Measurements from ENCODE around the gene SCARF1.

SCARF1 gene

DNA sequence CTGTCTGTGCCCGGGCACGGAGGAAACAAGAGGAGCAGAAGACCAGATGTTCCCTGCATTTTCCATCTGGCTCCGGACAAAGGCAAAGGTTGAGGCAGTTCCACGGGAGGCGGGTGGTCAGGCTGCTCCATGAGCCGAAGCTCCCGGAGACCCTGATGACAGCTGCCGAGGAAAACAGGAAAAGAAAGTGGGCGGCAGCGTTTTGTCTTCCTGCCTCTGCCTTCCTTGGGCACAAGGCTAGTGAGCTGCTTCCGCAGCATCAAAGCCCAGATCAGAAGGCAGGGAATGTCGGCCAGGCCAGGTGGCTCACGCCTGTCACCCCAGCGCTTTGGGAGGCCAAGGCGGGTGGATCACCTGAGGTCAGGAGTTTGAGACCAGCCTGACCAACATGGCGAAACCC lies 33.1 kb downstream of the SCARF1 start:
- no peak for TF ChIP-seq PPARA (CRISPR knock-in tag; IDR thresholded peaks at IDR 0.05; ENCODE audit: borderline replicate concordance)
- no peak for TF ChIP-seq CSDC2 (CRISPR knock-in tag; IDR thresholded peaks at IDR 0.05)
- TF ChIP-seq, protein P1, sequence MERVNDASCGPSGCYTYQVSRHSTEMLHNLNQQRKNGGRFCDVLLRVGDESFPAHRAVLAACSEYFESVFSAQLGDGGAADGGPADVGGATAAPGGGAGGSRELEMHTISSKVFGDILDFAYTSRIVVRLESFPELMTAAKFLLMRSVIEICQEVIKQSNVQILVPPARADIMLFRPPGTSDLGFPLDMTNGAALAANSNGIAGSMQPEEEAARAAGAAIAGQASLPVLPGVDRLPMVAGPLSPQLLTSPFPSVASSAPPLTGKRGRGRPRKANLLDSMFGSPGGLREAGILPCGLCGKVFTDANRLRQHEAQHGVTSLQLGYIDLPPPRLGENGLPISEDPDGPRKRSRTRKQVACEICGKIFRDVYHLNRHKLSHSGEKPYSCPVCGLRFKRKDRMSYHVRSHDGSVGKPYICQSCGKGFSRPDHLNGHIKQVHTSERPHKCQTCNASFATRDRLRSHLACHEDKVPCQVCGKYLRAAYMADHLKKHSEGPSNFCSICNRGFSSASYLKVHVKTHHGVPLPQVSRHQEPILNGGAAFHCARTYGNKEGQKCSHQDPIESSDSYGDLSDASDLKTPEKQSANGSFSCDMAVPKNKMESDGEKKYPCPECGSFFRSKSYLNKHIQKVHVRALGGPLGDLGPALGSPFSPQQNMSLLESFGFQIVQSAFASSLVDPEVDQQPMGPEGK (CRISPR knock-in tag; IDR thresholded peaks at IDR 0.05; ENCODE audit: borderline replicate concordance), result no peak
- no peak for TF ChIP-seq TOX (CRISPR knock-in tag; IDR thresholded peaks at IDR 0.05; ENCODE audit: borderline replicate concordance)
- no peak for ATAC-seq

DNA sequence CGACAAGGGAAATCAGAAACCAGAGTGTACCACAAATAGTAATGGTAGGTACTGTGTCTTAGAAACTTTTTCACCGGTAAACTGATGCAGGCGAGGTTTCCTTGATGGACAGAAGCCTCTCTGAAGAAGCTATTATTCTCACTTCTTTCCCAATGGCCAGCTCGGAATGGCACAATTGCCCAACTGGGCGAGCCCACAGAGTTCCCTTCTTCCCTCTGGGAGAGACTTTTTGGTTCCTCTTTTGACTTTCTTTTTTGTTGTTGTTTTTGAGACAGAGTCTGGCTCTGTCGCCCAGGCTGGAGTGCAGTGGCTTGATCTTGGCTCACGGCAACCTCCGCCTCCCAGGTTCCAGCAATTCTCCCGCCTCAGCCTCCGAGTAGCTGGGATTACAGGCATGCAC lies 33.8 kb downstream of the SCARF1 start:
- TF ChIP-seq ZNF70 (CRISPR knock-in tag; IDR thresholded peaks at IDR 0.05), result no peak
- TF ChIP-seq, protein P2, sequence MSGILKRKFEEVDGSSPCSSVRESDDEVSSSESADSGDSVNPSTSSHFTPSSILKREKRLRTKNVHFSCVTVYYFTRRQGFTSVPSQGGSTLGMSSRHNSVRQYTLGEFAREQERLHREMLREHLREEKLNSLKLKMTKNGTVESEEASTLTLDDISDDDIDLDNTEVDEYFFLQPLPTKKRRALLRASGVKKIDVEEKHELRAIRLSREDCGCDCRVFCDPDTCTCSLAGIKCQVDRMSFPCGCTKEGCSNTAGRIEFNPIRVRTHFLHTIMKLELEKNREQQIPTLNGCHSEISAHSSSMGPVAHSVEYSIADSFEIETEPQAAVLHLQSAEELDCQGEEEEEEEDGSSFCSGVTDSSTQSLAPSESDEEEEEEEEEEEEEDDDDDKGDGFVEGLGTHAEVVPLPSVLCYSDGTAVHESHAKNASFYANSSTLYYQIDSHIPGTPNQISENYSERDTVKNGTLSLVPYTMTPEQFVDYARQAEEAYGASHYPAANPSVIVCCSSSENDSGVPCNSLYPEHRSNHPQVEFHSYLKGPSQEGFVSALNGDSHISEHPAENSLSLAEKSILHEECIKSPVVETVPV (CRISPR knock-in tag; IDR thresholded peaks at IDR 0.05), result no peak
- TF ChIP-seq ZC3H10 (CRISPR knock-in tag; IDR thresholded peaks at IDR 0.05), result no peak
- TF ChIP-seq ARNTL (CRISPR knock-in tag; IDR thresholded peaks at IDR 0.05; ENCODE audit: borderline replicate concordance, low read depth), result no peak
- no peak for TF ChIP-seq TCF4 (CRISPR knock-in tag; IDR thresholded peaks at IDR 0.05; ENCODE audit: borderline replicate concordance)
- no peak for TF ChIP-seq OSR1 (CRISPR knock-in tag; IDR thresholded peaks at IDR 0.05)
- TF ChIP-seq SNAI2 (CRISPR knock-in tag; IDR thresholded peaks at IDR 0.05), result no peak
- TF ChIP-seq BACH2 (CRISPR knock-in tag; IDR thresholded peaks at IDR 0.05; ENCODE audit: borderline replicate concordance), result no peak
- no peak for TF ChIP-seq ZFP3 (CRISPR knock-in tag; IDR thresholded peaks at IDR 0.05)
- no peak for TF ChIP-seq ESRRG (CRISPR knock-in tag; IDR thresholded peaks at IDR 0.05)
- no peak for TF ChIP-seq ISL1 (CRISPR knock-in tag; IDR thresholded peaks at IDR 0.05)
- no peak for TF ChIP-seq CSDC2 (CRISPR knock-in tag; IDR thresholded peaks at IDR 0.05)
- TF ChIP-seq ZFP30 (CRISPR knock-in tag; IDR thresholded peaks at IDR 0.05), result no peak
- no peak for TF ChIP-seq PPARA (CRISPR knock-in tag; IDR thresholded peaks at IDR 0.05; ENCODE audit: borderline replicate concordance)
- TF ChIP-seq ZNF565 (CRISPR knock-in tag; conservative IDR thresholded peaks at IDR 0.05; ENCODE audit: low read depth), result no peak
- TF ChIP-seq, protein P3, sequence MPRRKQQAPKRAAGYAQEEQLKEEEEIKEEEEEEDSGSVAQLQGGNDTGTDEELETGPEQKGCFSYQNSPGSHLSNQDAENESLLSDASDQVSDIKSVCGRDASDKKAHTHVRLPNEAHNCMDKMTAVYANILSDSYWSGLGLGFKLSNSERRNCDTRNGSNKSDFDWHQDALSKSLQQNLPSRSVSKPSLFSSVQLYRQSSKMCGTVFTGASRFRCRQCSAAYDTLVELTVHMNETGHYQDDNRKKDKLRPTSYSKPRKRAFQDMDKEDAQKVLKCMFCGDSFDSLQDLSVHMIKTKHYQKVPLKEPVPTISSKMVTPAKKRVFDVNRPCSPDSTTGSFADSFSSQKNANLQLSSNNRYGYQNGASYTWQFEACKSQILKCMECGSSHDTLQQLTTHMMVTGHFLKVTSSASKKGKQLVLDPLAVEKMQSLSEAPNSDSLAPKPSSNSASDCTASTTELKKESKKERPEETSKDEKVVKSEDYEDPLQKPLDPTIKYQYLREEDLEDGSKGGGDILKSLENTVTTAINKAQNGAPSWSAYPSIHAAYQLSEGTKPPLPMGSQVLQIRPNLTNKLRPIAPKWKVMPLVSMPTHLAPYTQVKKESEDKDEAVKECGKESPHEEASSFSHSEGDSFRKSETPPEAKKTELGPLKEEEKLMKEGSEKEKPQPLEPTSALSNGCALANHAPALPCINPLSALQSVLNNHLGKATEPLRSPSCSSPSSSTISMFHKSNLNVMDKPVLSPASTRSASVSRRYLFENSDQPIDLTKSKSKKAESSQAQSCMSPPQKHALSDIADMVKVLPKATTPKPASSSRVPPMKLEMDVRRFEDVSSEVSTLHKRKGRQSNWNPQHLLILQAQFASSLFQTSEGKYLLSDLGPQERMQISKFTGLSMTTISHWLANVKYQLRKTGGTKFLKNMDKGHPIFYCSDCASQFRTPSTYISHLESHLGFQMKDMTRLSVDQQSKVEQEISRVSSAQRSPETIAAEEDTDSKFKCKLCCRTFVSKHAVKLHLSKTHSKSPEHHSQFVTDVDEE (CRISPR knock-in tag; IDR thresholded peaks at IDR 0.05), result no peak
- TF ChIP-seq RARB (CRISPR knock-in tag; IDR thresholded peaks at IDR 0.05), result no peak
- TF ChIP-seq GLIS3 (CRISPR knock-in tag; IDR thresholded peaks at IDR 0.05), result no peak
- TF ChIP-seq, protein P4, sequence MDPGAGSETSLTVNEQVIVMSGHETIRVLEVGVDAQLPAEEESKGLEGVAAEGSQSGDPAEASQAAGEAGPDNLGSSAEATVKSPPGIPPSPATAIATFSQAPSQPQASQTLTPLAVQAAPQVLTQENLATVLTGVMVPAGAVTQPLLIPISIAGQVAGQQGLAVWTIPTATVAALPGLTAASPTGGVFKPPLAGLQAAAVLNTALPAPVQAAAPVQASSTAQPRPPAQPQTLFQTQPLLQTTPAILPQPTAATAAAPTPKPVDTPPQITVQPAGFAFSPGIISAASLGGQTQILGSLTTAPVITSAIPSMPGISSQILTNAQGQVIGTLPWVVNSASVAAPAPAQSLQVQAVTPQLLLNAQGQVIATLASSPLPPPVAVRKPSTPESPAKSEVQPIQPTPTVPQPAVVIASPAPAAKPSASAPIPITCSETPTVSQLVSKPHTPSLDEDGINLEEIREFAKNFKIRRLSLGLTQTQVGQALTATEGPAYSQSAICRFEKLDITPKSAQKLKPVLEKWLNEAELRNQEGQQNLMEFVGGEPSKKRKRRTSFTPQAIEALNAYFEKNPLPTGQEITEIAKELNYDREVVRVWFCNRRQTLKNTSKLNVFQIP (CRISPR knock-in tag; IDR thresholded peaks at IDR 0.05; ENCODE audit: borderline replicate concordance, low read depth), result no peak
- ATAC-seq, result no peak

DNA sequence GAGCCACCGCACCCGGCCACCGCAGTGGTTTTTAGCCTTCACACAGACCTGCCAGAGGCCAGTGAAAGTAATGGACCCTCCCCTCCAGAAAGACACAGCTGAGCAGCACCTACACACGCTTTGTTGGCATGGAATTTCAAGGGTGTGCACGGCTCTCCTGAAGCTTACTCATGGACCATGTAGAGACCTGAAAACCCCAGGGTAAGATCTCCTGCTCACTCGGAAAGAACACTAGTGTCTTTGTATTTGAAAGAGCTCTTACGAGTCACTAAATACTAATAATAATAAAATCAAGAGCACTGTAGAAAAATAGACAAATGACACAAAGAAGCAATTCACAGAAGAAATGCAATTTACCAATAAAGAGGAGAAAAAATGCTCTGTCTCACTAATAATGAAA lies 36.9 kb downstream of the SCARF1 start:
- no peak for ATAC-seq
- TF ChIP-seq ZNF565 (CRISPR knock-in tag; conservative IDR thresholded peaks at IDR 0.05; ENCODE audit: low read depth), result no peak
- TF ChIP-seq ZFP30 (CRISPR knock-in tag; IDR thresholded peaks at IDR 0.05), result no peak
- no peak for TF ChIP-seq PPARA (CRISPR knock-in tag; IDR thresholded peaks at IDR 0.05; ENCODE audit: borderline replicate concordance)
- no peak for TF ChIP-seq ESRRG (CRISPR knock-in tag; IDR thresholded peaks at IDR 0.05)
- no peak for TF ChIP-seq ZFP3 (CRISPR knock-in tag; IDR thresholded peaks at IDR 0.05)
- TF ChIP-seq, protein P4 (CRISPR knock-in tag; IDR thresholded peaks at IDR 0.05; ENCODE audit: borderline replicate concordance, low read depth), result no peak
- TF ChIP-seq ZC3H10 (CRISPR knock-in tag; IDR thresholded peaks at IDR 0.05), result no peak
- TF ChIP-seq ZNF70 (CRISPR knock-in tag; IDR thresholded peaks at IDR 0.05), result no peak
- TF ChIP-seq TCF4 (CRISPR knock-in tag; IDR thresholded peaks at IDR 0.05; ENCODE audit: borderline replicate concordance), result no peak
- TF ChIP-seq ARNTL (CRISPR knock-in tag; IDR thresholded peaks at IDR 0.05; ENCODE audit: borderline replicate concordance, low read depth), result no peak
- no peak for TF ChIP-seq CSDC2 (CRISPR knock-in tag; IDR thresholded peaks at IDR 0.05)
